Iris pigment epithelial cell (primary cell): ENCODE data around the gene KIN.
"Not testable (repeated sequence)": the region's sequence is repeated elsewhere in the genome, so short reads cannot be mapped to it uniquely, and the experiment has no call there.

ENCODE experiments used
- DNase-seq: peaks from one replicate; pipeline ENCODE4 v3.0.0-alpha.2; 2011; ENCODE audit warnings: low read depth

KIN gene

DNA sequence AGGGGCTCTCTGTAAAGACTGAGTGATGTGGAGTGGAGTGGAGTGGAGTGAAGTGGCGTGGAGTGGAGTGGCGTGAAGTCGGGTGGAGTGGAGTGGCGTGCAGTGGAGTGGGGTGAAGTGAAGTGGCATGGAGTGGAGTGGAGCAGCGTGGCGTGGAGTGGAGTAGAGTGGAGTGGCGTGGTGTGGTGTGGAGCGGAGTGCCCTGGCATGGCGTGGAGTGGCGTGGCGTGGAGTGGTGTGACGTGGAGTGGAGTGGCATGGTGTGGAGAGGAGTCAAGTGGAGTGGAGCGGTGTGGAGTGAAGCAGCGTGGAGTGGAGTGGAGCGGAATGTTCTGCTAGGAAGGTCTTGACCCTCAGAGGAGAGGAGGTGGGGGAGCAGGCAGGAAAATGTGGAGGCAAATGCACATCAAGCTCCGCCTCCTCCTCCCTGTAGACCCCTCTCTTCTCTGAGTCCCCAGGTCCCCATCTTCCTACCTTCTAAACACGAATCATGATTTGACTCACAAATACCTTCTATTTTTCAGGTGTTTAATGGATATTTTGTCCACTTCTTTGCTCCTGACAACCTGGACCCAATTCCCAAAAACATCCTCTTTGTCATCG lies 64.8 kb downstream of the KIN start:
- no peak for DNase-seq

DNA sequence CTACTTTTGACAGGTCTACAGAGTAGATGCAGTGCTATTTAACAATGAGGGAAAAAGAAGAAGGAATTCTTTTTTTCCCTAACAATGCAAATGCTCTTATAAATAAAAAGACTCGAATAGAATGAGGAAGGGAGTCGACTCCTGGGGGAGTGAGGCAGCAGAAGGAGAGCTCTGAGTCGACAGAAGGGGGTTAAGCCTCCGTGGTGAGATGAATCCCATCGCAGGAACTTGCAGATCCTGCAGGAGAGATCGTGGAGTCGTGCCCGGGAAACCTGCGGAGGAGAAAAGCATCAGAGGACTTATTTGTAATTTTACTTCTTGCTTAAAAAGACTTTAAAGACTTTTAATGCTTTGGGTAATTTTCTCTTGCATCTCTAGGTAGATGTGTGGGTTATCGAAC lies 67.3 kb downstream of the KIN start:
- DNase-seq, result no peak

DNA sequence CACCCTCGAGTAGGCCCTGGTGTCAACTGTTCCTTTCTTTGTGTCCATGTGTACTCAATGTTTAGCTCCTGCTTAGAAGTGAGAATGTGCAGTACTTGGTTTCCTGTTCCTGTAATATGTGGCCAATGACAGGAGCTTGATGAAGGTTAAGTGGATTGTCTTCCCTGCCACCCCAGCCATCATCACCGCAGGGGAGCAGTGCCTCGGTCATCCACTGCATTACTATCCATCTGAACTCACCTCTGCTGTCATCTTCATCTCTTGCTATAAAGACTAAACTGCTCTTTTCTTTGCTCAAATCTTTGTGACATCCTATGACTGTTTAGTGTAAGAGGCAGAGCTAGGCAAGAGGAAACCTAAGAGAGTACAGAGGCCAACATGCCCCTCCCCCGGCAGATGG lies 69.1 kb downstream of the KIN start:
- no peak for DNase-seq

GRCh38 chr10:7717767-7718166 lies 70.0 kb downstream of the KIN start:
- DNase-seq, result no peak

DNA sequence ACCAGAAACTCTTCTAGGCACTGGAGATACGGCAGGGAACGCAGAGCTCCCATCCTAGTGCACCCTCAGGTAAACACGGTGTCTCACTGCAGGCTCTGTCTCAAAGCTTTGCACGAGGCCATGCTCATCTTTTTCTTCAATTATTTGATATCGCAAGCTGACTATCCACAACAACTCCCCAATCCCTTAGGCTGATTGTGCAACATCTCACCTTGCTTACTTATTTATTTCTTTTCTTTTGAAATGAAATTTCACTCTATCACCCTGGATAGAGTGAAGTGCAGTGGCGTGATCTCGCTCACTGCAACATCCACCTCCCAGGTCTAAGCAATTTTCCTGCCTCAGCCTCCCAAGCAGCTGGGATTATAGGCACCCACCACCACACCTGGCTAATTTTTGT lies 72.3 kb downstream of the KIN start:
- no peak for DNase-seq

- not testable (repeated sequence) for DNase-seq
Observed at GRCh38 chr10:7711075-7711474, 76.7 kb downstream of the KIN start.

DNA sequence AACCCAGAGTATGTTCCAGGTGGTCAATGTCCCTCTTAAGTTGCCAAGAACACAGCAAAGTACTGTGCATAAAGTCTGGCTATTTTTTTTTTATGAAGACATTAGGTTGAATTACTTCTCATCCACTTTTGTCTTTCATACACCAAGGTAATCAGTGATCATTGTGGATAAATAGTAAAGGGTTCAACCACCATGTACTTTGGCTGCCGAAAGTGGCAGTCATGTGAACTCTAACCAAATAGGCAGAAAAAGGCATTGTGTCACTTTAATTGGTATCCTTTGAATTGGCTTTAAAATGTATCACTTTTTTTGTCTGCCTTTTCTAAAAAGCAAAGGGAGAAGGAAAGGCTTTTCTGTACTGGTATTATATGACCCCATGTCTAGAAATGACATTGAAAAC lies 77.3 kb downstream of the KIN start:
- DNase-seq, result no peak

GRCh38 chr10:7708832-7709231 lies 79.0 kb downstream of the KIN start:
- DNase-seq, result no peak

GRCh38 chr10:7707858-7708622 lies 79.8 kb downstream of the KIN start:
- DNase-seq, result no peak

DNA sequence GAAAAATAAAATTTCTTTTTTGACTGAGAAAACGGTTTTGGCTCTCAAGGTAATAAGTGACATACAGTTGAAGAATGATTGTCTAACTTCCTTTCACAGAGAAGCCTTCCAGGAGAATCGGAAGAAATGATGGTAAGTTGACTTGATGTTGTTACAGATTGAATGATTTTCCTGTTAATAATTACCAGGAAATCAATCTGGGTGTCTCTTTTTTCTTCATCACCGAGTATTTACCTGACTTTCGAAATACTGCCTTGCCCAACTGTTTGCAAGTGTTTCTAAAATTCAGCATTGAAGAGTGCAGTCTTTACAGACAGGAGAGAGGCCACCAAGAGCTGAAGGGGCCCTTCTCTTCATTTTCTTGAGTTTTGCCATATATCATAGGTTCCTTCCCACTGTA lies 80.7 kb downstream of the KIN start:
- DNase-seq, result no peak

- DNase-seq, result no peak
Observed at GRCh38 chr10:7706534-7707073, 81.2 kb downstream of the KIN start.

DNA sequence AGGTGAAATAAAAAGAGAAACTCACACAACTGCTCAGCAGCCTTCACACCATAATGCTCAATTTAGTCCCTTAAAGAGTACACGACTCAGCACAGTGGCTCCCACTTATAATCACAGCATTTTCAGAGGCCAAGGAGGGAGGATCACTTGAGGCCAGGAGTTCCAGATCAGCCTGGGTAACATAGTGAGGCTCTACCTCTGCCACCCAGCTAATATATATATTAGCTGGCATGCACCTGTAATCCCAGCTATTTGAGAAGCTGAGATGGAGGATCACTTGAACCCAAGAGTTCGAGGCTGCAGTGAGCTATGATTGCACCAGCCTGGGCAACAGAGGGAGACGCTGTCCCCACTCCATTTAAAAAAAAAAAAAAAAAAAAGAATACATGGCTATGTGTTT lies 82.5 kb downstream of the KIN start:
- no peak for DNase-seq

GRCh38 chr10:7704071-7705016 lies 83.4 kb downstream of the KIN start:
- DNase-seq, result no peak

GRCh38 chr10:7703140-7703539 lies 84.7 kb downstream of the KIN start, which contains the start of gene ITIH2:
Gene ITIH2, plus strand, starts transcription at chr10:7703316. Its CDS starts 119 bp downstream, at chr10:7703435.
- no peak for DNase-seq

GRCh38 chr10:7702288-7702812 lies 85.4 kb downstream of the KIN start:
- no peak for DNase-seq

- no peak for DNase-seq
Observed at GRCh38 chr10:7701158-7701742, 86.5 kb downstream of the KIN start.
